GM18867 (cell line): ENCODE data around the gene ATE1.
"Not testable (repeated sequence)": the region's sequence is repeated elsewhere in the genome, so short reads cannot be mapped to it uniquely, and the experiment has no call there.

ENCODE experiments used
- ATAC-seq: cut with Tn5 transposase; IDR thresholded peaks from one replicate; pipeline ENCODE4 v1.9.1; 2021; ENCODE audit warnings: mild to moderate bottlenecking, moderate library complexity; ENCODE audit not compliant: unreplicated experiment

ATE1 gene

DNA sequence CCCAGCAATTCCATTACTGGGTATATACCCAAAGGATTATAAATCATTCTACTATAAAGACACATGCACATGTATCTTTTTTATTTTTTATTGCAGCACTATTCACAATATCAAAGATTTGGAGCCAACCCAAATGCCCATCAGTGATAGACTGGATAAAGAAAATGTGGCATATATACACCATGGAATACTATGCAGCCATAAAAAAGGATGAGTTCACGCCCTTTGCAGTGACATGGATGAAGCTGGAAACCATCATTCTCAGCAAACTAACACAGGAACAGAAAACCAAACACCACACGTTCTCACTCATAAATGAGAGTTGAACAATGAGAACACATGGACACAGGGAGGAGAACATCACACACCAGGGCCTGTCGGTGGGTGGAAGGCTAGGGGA, 228.1 kb downstream of the ATE1 start:
- ATAC-seq, result not testable (repeated sequence)

DNA sequence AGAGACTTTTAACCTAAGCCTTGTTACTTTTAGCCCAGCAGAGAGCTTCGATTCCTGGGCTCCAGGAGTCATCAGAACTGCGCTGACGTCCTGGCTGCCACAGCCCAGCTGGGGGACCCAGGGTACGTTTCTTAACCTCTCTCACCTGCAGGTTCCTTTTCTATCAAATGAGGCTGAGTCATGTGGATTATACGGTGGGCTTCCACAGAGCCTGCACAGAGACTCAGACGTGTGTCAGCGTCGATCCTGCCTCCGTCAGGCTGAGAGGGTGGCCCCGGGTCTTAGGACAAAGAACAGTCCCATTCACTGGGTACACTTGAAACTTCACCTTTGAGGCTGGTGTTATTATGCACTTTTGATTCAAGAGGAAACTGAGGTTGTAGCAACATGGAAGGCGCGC, 228.9 kb downstream of the ATE1 start:
- ATAC-seq, result no peak

DNA sequence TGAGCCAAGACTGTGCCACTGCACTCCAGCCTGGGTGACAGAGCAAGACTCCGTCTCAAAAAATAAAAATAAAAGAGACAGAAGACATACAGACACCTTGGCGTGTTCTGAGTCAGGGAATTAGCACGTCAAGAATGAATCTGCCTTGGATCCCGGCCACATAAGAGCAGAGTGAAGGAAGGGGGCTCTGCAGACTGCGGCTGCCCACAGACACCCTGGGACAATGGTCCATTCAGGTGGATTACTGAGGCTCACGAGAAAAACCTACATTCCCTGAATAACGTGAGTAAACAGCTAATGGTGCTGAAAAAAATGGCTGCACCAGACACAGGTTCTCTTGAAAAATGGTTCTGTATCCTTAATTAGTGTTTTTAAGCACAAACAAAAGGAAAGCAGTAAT, 229.5 kb downstream of the ATE1 start:
- ATAC-seq, result no peak

DNA sequence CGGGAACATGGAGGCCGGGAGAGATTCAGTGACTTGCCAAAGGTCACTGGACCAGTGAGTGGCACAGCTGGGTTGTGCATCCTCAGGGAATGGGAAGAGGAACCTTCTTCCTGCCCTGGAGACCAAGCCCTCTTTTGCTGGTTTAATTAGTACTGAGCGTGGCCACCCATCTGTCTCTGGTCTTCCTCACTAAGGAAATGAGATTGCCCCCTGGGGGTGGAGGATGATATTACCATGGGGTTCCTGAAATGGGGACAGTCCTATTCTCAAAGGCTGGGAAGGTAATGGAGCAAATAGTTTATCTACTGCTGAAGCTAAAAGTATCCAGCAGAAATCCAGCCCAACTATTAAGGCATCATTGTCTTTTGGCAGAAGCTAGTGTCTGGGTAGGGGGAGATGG, 231.0 kb downstream of the ATE1 start:
- no peak for ATAC-seq

DNA sequence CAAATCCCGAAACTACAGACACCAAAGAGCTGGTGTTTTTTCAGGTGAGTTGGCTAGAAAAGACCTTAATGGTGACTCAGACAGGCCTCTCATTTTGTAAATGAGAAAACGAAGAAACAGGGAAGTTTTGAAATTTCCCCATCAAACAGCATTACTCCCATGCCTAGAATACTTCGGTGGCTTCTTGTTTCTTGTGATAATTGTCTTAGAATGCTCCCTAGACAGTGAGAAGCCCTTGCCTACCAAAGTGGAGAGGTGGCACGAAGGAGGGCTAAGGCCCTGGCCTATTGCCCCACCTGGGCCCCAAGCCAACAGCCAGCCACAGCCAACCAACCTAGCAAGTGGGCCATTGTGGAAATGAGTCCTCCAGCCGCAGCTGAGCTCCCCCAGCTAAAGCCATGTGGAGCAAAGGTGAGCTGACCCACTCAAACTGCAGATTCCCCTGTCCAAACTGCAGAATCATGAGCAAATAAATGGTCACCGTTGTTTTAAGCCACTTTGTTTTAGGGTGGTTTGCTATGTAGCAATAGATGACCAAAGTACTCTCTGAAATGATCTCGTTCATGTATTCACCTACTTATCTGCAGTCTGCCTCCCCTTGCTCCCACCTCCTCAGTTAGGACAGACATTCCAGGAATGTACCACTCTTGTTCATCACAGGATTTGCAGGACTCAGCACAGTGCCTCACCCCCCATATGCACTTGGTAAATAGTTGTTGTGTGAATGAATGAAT, 231.9 kb downstream of the ATE1 start:
- ATAC-seq, result no peak

DNA sequence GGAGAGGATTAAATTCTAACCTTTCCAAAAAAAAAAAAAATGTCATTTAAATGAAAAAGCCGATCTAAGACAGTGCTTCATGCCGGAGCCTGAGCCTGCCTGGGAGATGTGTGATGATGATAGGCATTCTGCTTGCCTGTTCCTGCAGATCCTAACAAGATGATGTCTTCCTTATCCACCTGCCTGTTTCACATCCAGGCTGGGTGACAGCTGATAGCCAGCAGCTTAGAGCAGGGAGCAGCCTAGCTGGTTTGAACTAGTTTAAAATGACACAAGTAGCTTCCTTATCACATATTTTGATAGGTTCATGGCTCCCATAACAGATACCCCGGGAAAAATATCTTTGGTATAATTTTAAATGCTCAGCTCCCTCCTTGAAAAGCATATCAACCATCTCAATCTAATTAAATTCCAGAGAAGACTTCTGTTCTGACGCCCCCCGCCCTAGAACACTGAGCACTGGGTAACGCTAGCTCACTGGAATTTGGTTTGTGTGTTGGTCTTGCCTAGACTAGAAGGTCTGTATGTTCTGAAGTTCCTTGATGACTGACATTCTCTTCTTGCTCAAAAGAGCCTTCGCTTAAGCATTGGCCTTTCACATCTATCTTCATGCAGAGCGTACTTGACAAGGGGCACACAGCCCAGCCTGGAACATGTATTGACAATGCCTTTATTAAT, 232.7 kb downstream of the ATE1 start:
- no peak for ATAC-seq

DNA sequence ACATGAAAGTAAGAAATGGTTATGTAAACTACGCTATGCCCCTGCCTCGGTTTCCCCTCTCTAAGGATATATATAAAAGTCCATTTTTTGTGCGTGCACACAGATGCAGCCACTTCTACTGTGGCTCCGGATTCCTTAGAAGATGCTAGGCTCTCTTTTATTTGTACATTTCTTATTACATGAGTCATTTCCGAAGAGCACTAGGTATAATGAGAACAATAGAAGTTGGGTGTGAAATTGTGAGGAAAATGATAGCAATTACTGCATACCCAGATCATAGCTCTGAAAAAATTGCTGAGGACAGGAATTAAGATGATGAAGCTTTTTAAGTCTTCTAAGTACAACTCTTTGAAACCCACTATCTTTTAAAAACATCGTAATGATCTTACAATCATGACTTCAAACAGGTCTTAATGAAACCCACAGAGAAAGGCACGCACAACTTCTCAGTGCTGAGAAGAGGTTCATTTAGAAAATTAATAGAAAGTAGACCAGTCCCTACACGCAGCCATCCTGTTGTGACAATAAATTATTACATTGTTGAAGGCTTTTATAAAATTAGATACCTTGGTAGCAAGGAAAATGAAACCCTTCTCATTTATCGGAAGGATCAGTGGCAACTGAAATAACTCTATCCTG, 233.4 kb downstream of the ATE1 start:
- ATAC-seq, result no peak

DNA sequence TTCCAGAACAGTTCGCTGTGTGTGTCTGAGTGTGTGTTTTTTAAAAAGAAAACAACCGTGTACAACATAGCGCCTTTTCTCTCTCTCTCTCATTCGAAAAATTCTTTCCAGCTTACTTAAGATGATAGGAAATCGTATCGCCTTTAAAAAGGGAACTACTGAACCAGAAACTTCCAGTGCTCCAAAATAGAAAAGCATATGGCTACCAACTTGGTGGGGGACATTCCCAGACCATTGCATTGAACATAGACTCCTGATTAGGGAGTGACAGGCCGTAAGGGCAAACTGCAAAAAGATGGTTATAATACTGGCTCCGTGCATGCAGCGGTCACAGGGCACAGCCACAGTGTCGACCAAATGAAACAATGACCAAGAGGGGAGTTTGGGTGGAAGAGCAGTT, 235.2 kb downstream of the ATE1 start:
- no peak for ATAC-seq

DNA sequence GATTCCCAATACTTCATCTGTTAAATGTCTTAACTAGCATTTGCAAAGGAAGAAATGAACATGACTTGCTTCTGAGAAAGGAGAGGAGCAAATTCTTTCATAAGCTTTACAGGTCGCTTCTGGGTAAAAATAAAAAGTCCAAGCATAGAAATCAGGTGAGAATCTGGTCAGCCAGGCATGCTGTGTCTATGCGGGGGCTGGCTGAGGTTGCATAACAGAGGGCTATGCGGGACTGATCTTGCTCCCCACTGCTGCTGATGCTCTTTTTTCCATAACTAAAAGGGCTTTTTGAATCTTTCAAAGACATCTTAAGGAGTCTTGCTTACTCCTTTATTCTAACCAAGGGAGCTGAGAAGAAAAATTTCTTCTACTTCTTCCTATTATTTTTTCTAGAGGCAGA, 236.9 kb downstream of the ATE1 start:
- ATAC-seq, result no peak
